GM12875 (cell line): ENCODE measurements around the gene LMX1A.

Experiments used
- H3K4me3 ChIP-seq: one replicate; pipeline ENCODE4 v1.5.1; 2011; ENCODE audit warnings: low read depth, low read length, control low read depth
- TF ChIP-seq, protein P1 (sequence below): IDR thresholded peaks from 2 replicates; pipeline ENCODE4 v1.5.1; 2011; ENCODE audit warnings: low read depth, mild to moderate bottlenecking, control low read depth, inconsistent platforms, low read length, moderate library complexity, borderline replicate concordance; ENCODE audit not compliant: insufficient read depth

Gene LMX1A

DNA sequence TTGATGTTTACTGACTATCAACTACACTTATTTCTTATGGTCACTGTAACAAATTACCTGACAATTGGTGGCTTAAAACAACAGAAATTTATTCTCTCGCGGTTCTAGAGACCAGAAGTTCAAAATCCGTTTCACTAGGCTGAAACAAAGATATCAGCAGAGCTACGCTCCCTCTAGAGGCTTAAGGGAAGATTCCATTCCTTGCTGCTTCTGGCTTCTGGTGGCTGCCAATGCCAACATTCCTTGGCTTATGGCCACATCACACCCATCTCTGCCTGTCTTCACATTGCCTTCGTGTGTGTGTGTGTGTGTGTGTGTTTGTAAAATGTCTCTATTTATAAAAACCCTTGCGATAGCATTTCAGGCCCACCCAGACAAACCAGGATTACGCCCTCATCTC, 66.4 kb downstream of the LMX1A start:
- TF ChIP-seq, protein P1, sequence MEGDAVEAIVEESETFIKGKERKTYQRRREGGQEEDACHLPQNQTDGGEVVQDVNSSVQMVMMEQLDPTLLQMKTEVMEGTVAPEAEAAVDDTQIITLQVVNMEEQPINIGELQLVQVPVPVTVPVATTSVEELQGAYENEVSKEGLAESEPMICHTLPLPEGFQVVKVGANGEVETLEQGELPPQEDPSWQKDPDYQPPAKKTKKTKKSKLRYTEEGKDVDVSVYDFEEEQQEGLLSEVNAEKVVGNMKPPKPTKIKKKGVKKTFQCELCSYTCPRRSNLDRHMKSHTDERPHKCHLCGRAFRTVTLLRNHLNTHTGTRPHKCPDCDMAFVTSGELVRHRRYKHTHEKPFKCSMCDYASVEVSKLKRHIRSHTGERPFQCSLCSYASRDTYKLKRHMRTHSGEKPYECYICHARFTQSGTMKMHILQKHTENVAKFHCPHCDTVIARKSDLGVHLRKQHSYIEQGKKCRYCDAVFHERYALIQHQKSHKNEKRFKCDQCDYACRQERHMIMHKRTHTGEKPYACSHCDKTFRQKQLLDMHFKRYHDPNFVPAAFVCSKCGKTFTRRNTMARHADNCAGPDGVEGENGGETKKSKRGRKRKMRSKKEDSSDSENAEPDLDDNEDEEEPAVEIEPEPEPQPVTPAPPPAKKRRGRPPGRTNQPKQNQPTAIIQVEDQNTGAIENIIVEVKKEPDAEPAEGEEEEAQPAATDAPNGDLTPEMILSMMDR, result no peak
- H3K4me3 ChIP-seq, result no peak overlapping the region

- H3K4me3 ChIP-seq, result no peak overlapping the region
- TF ChIP-seq, protein P1, result no peak
Observed at GRCh38 chr1:165289556-165289955, 67.0 kb downstream of the LMX1A start.

DNA sequence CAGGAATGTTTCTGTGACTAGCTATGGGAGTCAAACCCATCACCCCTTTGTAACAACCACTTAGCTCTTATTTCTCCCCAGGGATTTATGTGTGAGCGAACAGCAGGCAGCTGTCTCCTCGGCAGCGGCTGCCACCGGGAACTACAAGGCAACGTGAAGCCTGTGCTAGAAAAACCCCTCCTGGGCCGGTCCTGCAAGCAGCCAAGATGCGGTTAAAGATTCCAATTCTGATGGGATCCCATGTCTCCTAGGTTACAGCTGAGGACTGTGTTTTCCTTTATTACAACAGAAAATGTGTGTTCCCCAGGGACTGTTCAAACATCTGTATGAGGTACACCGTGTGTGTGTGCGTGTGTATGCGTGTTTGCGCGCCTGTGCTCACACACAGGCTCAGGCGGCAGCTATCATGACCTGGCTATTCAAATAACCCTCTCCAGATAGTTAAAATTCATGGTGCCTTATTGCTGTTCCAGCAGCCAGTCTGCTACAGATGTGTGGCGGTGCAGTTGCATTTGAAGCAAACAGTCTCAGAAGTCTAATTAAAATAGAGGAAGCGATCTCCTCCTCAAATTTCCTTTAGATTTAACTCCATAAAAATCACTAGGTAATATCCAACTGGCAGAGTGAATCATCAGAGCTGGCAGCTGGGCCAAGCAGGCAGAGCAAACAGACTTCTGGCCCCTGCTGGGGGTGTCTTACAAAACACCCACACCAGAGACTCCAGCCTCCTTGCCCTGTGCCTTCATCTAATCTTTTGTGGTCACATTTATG, 68.0 kb downstream of the LMX1A start:
- TF ChIP-seq, protein P1, result no peak
- H3K4me3 ChIP-seq, result no peak overlapping the region

- no peak overlapping the region for H3K4me3 ChIP-seq
- TF ChIP-seq, protein P1, result no peak
Observed at GRCh38 chr1:165287781-165288180, 68.7 kb downstream of the LMX1A start.

GRCh38 chr1:165287329-165287728, 69.2 kb downstream of the LMX1A start:
- H3K4me3 ChIP-seq, result no peak overlapping the region
- TF ChIP-seq, protein P1, result no peak

DNA sequence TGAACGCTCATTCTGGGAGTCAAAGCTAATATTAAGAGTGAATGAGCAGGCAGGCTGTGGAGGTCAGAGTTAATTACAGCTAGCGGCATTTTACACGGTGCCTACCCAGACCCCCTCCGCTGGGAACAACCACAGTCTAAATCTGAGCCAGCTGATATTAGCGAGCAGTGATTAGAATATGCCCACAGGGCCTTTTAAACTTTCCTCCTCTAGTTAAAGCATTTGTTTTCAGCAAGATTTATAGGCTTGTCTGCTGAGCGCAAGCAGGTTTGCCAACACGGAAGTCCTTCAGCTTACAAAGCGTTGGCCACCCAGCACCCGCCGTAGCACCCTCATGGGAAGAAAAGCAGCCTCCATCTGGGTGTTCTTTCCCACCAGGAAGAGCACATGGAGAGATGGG, 72.1 kb downstream of the LMX1A start:
- TF ChIP-seq, protein P1, result no peak

DNA sequence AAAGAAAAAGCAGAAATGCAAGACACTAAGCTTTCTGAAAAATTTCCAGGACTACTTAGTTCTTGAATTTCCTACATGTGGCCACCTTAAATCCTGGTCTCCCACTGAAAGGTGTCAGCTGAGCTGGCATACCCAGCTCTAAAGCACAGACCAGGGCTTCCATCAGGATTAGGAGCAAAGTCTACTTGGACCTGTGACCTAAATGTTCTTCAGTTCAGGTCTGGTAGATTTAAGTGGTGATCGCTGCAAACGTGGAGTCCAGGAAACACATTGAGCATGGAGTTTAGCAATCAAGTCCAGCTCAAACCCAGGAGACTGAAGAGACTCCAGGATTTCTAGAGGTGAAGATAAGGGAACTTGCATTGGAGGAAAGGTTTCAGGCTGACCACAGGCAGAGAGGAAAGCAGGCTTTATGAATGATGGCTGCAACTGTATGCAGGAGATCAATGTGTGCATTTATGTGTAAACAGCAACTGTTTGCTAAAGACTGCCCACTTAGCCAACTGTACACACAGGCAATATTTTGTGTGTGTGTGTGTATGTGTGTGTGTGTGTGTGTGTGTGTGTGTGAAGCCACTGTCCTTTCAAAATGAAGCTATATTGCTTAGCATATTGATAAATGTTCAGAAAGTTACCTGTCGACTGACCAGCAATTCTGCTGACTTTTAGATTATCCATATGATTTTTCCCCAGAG, 75.2 kb downstream of the LMX1A start:
- TF ChIP-seq, protein P1, result no peak
- H3K4me3 ChIP-seq, result no peak overlapping the region

More for the DNA sequence above, 72.1 kb downstream of the LMX1A start:
- H3K4me3 ChIP-seq, result no peak overlapping the region
